ENCODE data around the gene AFF3. TPM values are rescaled to one million over a fixed set of nuclear protein-coding genes. Genes with fewer than 3 reads are reported as not detected.
"Not testable (repeated sequence)": the region's sequence is repeated elsewhere in the genome, so short reads cannot be mapped to it uniquely, and the experiment has no call there.

Gene AFF3
- total RNA-seq, 3 donors from 2014 or later: 4.2 to 56.6 (median 5.2) TPM

DNA sequence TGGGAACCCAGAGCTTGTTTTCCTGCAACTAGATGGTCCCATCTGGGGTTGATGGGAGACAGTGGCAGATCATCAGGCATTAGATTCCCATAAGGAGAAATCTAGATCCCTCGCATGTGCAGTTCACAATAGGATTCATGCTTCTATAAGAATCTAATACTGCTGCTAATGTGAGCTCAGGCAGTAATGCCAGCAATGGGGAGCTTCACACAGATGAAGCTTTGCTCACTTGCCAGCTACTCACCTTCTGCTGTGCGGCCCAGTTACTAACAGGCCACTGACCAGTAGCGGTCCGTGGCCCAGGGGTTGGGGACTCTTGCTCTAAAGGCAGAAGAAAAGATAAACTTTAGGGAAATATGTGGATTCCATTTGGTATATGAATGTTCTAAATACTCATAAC is 192.9 kb downstream of the AFF3 start:
- DNase-seq: no peak
- ATAC-seq: no peak
- no peaks in the 10 kb centered on the region for H3K36me3 ChIP-seq (ENCODE audit: low read depth)
- H3K4me3 ChIP-seq: no peak overlapping the region
- H3K4me1 ChIP-seq (ENCODE audit: low read depth): no peaks in the 10 kb centered on the region
- TF ChIP-seq, protein P1, sequence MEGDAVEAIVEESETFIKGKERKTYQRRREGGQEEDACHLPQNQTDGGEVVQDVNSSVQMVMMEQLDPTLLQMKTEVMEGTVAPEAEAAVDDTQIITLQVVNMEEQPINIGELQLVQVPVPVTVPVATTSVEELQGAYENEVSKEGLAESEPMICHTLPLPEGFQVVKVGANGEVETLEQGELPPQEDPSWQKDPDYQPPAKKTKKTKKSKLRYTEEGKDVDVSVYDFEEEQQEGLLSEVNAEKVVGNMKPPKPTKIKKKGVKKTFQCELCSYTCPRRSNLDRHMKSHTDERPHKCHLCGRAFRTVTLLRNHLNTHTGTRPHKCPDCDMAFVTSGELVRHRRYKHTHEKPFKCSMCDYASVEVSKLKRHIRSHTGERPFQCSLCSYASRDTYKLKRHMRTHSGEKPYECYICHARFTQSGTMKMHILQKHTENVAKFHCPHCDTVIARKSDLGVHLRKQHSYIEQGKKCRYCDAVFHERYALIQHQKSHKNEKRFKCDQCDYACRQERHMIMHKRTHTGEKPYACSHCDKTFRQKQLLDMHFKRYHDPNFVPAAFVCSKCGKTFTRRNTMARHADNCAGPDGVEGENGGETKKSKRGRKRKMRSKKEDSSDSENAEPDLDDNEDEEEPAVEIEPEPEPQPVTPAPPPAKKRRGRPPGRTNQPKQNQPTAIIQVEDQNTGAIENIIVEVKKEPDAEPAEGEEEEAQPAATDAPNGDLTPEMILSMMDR (IDR thresholded peaks at IDR 0.05): no peak
- intact Hi-C loops (cut with DNase I, micrococcal nuclease): no loop called here
- no peaks in the 10 kb centered on the region for H3K9me3 ChIP-seq

DNA sequence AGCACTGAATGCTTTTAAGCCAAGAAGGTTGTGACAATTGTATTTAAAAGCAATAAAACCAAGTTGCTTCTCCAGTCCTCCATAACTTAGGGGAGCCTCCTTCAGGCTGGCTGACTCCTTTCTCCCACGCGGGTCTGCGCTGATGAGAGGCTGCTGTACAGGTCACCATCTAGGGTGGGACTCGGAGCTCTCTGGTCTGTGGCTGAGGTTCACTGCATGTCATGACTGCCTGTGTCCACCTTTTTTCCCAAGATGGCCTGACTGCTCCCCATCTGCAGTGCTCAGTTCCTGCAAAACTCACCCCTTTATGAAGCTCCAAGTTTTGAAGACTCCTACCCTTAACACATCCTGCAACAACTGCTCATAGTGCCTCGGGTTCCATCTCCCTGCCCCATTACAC is 194.4 kb downstream of the AFF3 start:
- TF ChIP-seq, protein P1 (IDR thresholded peaks at IDR 0.05): no peak
- ATAC-seq (no peak), DNase-seq (no peak)
- no peaks in the 10 kb centered on the region for H3K9me3 ChIP-seq
- no peaks in the 10 kb centered on the region for H3K36me3 ChIP-seq (ENCODE audit: low read depth)
- H3K4me1 ChIP-seq (ENCODE audit: low read depth): no peaks in the 10 kb centered on the region
- no peak overlapping the region for H3K4me3 ChIP-seq
- intact Hi-C loops (cut with DNase I, micrococcal nuclease): no loop called here

DNA sequence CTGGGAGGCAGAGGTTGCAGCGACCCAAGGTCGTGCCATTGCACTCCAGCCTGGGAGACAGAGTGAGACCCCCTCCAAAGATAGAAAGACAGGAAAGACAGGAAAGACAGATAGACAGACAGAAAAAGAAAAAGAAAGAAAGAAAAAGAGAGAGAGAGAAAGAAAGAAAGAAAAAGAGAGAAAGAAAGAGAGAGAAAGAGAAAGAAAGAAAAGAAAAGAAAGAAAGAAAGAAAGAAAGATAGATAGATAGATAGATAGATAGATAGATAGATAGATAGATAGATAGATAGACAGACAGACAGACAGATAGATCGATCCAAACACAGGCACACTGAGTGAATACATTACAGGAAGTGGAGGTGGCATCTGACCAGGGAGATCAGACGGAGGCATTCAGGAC is 195.0 kb downstream of the AFF3 start:
- H3K4me3 ChIP-seq; ATAC-seq; H3K36me3 ChIP-seq (ENCODE audit: low read depth); H3K9me3 ChIP-seq; DNase-seq; intact Hi-C loops (cut with DNase I, micrococcal nuclease); H3K4me1 ChIP-seq (ENCODE audit: low read depth): not testable (repeated sequence)

DNA sequence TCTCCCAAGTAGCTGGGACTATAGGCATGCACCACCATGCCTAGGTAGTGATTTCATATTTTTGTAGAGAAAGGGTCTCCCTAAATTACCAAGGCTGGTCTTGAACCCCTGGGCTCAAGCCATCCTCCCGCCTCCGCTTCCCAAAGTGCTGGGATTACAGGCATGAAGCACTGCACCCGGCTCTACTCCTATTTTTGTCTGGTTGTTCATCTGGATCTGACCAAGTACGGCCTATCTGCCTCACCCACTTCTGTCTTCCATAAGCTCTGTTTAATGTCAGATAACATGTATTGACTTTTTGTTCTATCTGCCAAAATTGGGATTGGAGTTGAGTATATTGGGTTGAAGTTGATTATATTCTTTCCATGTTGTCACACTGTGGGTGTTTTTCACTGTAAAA is 198.4 kb downstream of the AFF3 start:
- TF ChIP-seq, protein P1 (IDR thresholded peaks at IDR 0.05): no peak
- DNase-seq: no peak

DNA sequence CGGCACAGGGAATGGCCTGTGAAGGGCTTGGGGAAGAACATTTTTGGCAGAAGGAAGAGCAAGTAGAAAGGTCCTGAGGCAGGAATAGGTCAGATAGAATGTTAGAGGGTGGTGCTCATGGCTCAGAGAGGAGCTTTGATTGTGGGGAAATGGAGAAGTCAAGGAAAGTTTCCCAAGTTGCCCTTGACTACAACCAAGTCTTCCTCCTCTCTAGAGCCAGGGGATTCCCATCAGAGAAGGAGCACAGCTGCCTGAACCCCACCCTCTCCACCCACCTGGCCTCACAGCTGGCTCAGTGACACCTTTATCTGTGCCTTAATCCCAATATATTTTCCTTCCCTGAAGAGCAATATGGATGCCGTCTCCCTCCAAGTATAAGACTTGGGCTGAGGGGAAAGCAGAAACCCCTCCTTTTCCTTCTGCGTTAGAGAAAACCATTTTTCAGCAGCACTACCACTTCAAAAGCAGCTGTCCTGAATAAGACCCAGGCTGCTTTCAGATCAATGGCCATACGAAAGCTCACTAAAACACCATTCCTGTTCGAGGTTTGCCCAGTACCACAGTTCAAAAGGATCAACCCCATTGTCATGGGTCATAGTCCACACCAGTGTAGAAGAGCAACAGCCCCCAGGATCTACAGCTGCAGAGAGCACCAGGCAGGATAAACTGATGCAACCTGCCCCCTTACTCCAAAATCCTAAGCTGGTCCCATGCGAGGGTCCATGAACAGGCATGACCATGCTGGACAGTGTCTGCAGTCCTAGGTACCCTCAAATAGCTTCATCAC is 199.6 kb downstream of the AFF3 start:
- Histone ChIP-seq H3K4me3 (no peak overlapping the region), H3K9me3 (no peaks in the 10 kb centered on the region), H3K36me3 (ENCODE audit: low read depth) (no peaks in the 10 kb centered on the region), H3K4me1 (ENCODE audit: low read depth) (no peaks in the 10 kb centered on the region)
- intact Hi-C loops (cut with DNase I, micrococcal nuclease): no loop called here
- TF ChIP-seq, protein P1 (IDR thresholded peaks at IDR 0.05): no peak
- ATAC-seq (no peak), DNase-seq (no peak)

More for the DNA sequence above, 198.4 kb downstream of the AFF3 start:
- Histone ChIP-seq H3K36me3 (ENCODE audit: low read depth) (no peaks in the 10 kb centered on the region), H3K4me1 (ENCODE audit: low read depth) (no peaks in the 10 kb centered on the region), H3K9me3 (no peaks in the 10 kb centered on the region), H3K4me3 (no peak overlapping the region)
- intact Hi-C loops (cut with DNase I, micrococcal nuclease): no loop called here
- ATAC-seq: no peak

DNA sequence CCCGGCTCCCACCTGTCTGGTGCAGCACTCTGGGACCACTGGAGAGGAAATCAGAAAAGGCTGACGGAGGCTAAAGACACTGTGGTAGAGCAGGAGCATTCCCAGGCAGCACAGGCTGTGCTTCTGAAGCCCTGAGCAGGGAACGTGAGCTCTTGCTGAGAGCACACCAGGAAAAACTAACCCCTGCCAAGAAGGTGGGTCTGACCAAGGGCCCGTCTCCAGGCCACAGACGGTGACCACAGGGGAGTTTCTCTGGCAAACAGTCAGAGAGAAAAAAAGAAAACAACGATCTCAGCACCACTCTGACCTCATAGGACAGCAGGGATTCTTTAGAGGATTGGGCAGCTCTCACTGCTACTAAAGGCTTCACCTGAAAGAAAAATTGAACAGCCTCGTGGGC is 201.4 kb downstream of the AFF3 start:
- ATAC-seq (no peak), DNase-seq (no peak)
- H3K4me3 ChIP-seq: no peak overlapping the region
- no peaks in the 10 kb centered on the region for H3K36me3 ChIP-seq (ENCODE audit: low read depth)
- no peaks in the 10 kb centered on the region for H3K4me1 ChIP-seq (ENCODE audit: low read depth)
- no peaks in the 10 kb centered on the region for H3K9me3 ChIP-seq
- intact Hi-C loops (cut with DNase I, micrococcal nuclease): no loop called here
- TF ChIP-seq, protein P1 (IDR thresholded peaks at IDR 0.05): no peak
